Left lung (tissue), 10 donors: ENCODE data around the gene ZNF157. TPM values are rescaled to one million over a fixed set of nuclear protein-coding genes. Genes with fewer than 3 reads are reported as not detected.

ENCODE experiments used
- ATAC-seq: fragments of 200-7000 bp; cut with Tn5 transposase; one replicate; pipeline ENCODE4 v1.9.1; 2020; ENCODE audit warnings: moderate library complexity
- DNase-seq, 4 donors: peaks; one replicate each; pipeline ENCODE4 v3.0.0-alpha.2; 2013 to 2020
- H3K27ac ChIP-seq, 2 donors: fragments of 200-600 bp; sonication (generic) in 1 of 2; one replicate each; pipeline versions ENCODE4 v1.5.0 to v1.8.0; 2020 to 2021
- H3K27me3 ChIP-seq, 2 donors: fragments of 200-600 bp; sonication (generic) in 1 of 2; one replicate each; pipeline versions ENCODE4 v1.5.0 to v1.8.0; 2020 to 2021
- H3K36me3 ChIP-seq, 2 donors: fragments of 200-600 bp; sonication (generic) in 1 of 2; one replicate each; pipeline versions ENCODE4 v1.5.0 to v1.8.0; 2020 to 2021
- H3K4me1 ChIP-seq, 2 donors: fragments of 200-600 bp; one replicate each; pipeline ENCODE4 v1.8.0; 2021
- H3K4me3 ChIP-seq, 2 donors: fragments of 200-600 bp; sonication (generic) in 1 of 2; one replicate each; pipeline versions ENCODE4 v1.5.0 to v1.8.0; 2020 to 2021; ENCODE audit warnings: mild to moderate bottlenecking in 1 of 2
- H3K9me3 ChIP-seq, 2 donors: fragments of 200-600 bp; sonication (generic) in 1 of 2; one replicate each; pipeline versions ENCODE4 v1.5.0 to v1.8.0; 2020 to 2021
- intact Hi-C, 2 donors: fragments of 100-400 bp; cut with DNase I; formaldehyde crosslinking; loops; one replicate each; pipeline versions ENCODE4 v1.11.2 to v1.14.2; 2022
- polyA plus RNA-seq, 6 donors: library from polyadenylated mRNA; unstranded; fragments of 120-200 nt; gene quantifications; one replicate each; pipeline ENCODE4 v1.2.1, GENCODE V29; 2013; ENCODE audit not compliant: insufficient read length in 6 of 6
- total RNA-seq, 2 donors: library from RNA; stranded (reverse); fragmentation: NEBNext Ultra II Directional; extraction: Animal tissue kit (Norgen Biotek cat#: 25700); gene quantifications; one replicate each; pipeline ENCODE4 v1.2.1, GENCODE V29; 2021
- TF ChIP-seq, protein P1 (sequence below), 2 donors: fragments of 200-600 bp; sonication (generic) in 1 of 2; IDR thresholded peaks; one replicate each; pipeline versions ENCODE4 v1.5.0 to v1.8.0; 2021; ENCODE audit warnings: antibody characterized with exemption in 2 of 2
- donor health status: DM: no; HTN: yes; CAD: no.
- donor health status: DM: no; HTN: no; CAD: no.

Gene ZNF157
- total and polyA plus RNA-seq, 8 donors: 0.20 to 1.2 (median 0.93) TPM

DNA sequence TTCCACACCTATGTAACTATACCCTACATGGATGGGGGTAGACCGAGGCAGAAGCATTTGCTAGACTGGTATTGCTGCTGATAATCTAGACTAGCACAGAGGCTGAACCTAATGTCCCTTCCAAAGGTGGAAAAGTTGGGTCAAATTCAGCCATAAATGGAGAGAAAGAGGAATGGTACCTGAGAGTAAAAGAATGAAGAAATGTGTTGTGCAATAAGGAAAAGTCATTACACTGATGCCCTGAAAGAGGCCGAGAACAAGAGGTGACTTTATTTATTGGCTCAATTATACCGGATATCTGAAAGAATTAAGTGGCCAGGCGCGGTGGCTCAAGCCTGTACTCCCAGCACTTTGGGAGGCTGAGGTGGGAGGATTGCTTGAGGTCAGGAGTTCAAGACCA is 60.5 kb downstream of the ZNF157 start:
- intact Hi-C loops: no loop called here
- no peak for DNase-seq
- Histone ChIP-seq H3K27me3 (no peaks in the 10 kb centered on the region), H3K36me3 (no peaks in the 10 kb centered on the region), H3K4me1 (no peaks in the 10 kb centered on the region), H3K27ac (no peak overlapping the region), H3K9me3 (no peaks in the 10 kb centered on the region), H3K4me3 (no peak overlapping the region)
- TF ChIP-seq, protein P1, sequence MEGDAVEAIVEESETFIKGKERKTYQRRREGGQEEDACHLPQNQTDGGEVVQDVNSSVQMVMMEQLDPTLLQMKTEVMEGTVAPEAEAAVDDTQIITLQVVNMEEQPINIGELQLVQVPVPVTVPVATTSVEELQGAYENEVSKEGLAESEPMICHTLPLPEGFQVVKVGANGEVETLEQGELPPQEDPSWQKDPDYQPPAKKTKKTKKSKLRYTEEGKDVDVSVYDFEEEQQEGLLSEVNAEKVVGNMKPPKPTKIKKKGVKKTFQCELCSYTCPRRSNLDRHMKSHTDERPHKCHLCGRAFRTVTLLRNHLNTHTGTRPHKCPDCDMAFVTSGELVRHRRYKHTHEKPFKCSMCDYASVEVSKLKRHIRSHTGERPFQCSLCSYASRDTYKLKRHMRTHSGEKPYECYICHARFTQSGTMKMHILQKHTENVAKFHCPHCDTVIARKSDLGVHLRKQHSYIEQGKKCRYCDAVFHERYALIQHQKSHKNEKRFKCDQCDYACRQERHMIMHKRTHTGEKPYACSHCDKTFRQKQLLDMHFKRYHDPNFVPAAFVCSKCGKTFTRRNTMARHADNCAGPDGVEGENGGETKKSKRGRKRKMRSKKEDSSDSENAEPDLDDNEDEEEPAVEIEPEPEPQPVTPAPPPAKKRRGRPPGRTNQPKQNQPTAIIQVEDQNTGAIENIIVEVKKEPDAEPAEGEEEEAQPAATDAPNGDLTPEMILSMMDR (IDR thresholded peaks at IDR 0.05): no peak
- ATAC-seq: no peak

DNA sequence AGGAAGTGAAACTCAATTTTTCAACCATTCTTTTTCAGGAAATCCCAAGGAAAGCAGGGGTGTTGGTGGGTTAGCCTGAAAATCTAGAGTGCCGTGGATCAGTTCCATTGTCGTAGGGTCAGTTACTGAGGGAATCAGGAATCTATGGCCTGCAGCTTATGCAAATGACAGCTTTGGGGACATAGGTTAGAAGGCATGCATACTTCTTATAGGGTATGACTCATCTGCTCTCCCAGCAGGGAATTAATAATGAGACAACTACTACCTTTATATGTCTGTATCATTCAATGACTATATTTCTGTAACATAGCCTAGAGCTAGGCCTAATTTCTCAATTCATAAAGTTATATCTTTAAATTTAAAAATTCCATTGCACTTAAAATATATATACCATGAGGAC is 76.1 kb downstream of the ZNF157 start:
- Histone ChIP-seq H3K36me3 (peaks cover 0 to 39% of the 10 kb centered on the region in 2 donors), H3K27me3 (no peaks in the 10 kb centered on the region), H3K4me1 (no peaks in the 10 kb centered on the region), H3K9me3 (peaks cover 5 to 37% of the 10 kb centered on the region in 2 donors), H3K27ac (no peak overlapping the region), H3K4me3 (no peak overlapping the region)
- TF ChIP-seq, protein P1 (IDR thresholded peaks at IDR 0.05): no peak
- intact Hi-C loops: no loop called here
- DNase-seq (no peak), ATAC-seq (no peak)

DNA sequence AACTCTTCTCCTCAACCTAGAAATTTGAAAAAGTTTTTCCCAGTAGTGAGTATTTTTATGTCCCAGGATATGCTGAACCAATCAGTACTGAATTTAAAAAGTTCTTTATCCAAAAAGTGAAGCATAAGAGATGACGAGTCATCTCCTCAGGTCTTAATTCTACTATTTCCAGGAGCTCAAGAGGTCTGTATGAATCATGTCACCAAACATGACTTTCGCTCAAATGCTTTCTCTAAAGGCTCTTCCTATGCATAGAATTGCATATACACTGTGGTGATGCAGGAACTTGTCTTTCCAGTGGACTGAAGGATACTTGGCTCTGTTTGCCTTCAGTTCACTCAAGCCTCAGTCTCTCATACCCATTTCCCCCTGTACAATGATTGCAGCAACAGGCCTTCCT is 76.6 kb downstream of the ZNF157 start:
- Histone ChIP-seq H3K4me1 (no peaks in the 10 kb centered on the region), H3K4me3 (no peak overlapping the region), H3K9me3 (peaks cover 5 to 37% of the 10 kb centered on the region in 2 donors), H3K36me3 (peaks cover 0 to 44% of the 10 kb centered on the region in 2 donors), H3K27me3 (no peaks in the 10 kb centered on the region), H3K27ac (no peak overlapping the region)
- no peak for DNase-seq
- intact Hi-C loops: no loop called here
- ATAC-seq: no peak
- TF ChIP-seq, protein P1 (IDR thresholded peaks at IDR 0.05): no peak

DNA sequence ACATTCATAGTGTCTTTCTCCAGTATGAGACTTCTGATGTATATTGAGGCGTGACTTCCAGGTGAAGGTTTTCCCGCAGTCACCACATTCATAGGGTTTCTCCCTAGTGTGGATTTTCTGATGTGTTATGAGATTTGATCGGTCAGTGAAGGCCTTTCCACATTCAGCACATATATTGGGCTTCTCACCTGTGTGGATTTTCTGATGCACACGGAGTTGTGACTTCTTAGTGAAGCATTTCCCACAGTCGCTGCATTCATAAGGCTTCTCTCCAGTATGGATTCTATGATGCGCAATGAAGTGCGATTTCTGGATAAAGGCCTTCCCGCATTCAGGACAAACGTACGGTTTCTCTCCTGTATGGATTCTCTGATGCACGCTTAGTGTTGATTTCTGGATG is 77.2 kb downstream of the ZNF157 start:
- no peak overlapping the region for H3K27ac ChIP-seq
- H3K4me3 ChIP-seq: no peak overlapping the region
- no peaks in the 10 kb centered on the region for H3K27me3 ChIP-seq
- DNase-seq (no peak), ATAC-seq (no peak)
- TF ChIP-seq, protein P1 (IDR thresholded peaks at IDR 0.05): no peak
- H3K36me3 ChIP-seq: peaks cover 0 to 51% of the 10 kb centered on the region in 2 donors
- intact Hi-C loops: no loop called here
- H3K4me1 ChIP-seq: no peaks in the 10 kb centered on the region
- peaks cover 5 to 37% of the 10 kb centered on the region in 2 donors for H3K9me3 ChIP-seq

DNA sequence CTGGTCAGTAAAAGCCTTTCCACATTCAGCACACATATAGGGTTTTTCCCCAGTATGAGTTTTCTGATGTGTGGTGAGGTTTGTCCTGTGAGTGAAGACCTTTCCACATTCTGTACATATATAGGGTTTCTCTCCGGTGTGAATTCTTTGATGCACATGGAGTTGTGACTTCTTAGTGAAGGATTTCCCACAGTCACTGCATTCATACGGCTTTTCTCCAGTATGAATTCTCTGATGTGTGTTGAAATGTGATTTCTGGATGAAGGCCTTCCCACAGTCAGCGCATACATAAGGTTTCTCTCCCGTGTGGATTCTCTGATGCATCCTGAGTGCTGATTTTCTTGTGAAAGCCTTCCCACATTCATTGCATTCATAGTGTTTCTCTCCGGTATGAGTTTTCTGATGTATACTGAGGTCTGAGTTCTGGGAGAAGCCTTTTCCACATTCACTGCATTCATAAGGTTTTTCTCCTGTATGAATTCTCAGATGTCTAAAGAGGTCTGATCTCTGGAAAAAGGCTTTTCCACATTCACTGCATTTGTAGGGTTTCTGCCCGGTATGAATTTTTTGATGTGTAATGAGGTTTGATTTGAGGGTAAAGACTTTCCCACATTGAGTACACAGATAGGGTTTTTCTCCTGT is 77.9 kb downstream of the ZNF157 start:
- Histone ChIP-seq H3K4me3 (no peak overlapping the region), H3K27me3 (no peaks in the 10 kb centered on the region), H3K9me3 (peaks cover 5 to 37% of the 10 kb centered on the region in 2 donors), H3K27ac (no peak overlapping the region), H3K4me1 (no peaks in the 10 kb centered on the region), H3K36me3 (peaks cover 0 to 58% of the 10 kb centered on the region in 2 donors)
- ATAC-seq (no peak), DNase-seq (no peak)
- TF ChIP-seq, protein P1 (IDR thresholded peaks at IDR 0.05): no peak
- intact Hi-C loops: no loop called here
